Measurements from ENCODE around the gene NPC1. TPM values are rescaled to one million over a fixed set of nuclear protein-coding genes. Genes with fewer than 3 reads are reported as not detected.

Gene NPC1
- total RNA-seq, 4 donors from 2014 or later = 62.8 to 96.4 (median 77.3) TPM

DNA sequence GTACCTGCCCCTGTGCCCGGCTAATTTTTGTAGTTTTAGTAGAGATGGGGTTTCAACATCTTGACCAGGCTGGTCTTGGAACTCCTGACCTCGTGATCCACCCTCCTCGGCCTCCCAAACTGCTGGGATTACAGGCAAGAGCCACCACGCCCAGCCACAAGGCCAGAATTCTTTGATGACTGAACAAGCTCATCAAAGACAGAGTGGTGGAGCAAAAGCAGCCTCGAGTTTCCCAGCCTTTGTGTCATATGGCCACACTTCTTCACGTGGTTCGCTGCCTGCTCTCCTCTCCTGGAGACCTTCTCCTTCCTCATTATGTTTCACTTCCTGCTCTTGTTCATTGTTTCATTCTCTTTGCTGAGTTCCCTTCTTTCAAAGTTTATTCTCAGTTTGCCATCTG lies 9.9 kb upstream of the NPC1 start:
- no peaks in the 10 kb centered on the region for H3K9me3 ChIP-seq
- H3K36me3 ChIP-seq = no peaks in the 10 kb centered on the region
- WGBS, 2 donors = 80 to 82% methylated on average over 7 of the region's 7 CpGs
- no peak overlapping the region for H3K4me3 ChIP-seq
- H3K27ac ChIP-seq = no peak overlapping the region
- TF ChIP-seq EP300 (IDR thresholded peaks at IDR 0.05) (peak in 1 of 2 donors; percentile 18), POLR2A (IDR thresholded peaks at IDR 0.05) (no peak)
- TF ChIP-seq, protein P1, sequence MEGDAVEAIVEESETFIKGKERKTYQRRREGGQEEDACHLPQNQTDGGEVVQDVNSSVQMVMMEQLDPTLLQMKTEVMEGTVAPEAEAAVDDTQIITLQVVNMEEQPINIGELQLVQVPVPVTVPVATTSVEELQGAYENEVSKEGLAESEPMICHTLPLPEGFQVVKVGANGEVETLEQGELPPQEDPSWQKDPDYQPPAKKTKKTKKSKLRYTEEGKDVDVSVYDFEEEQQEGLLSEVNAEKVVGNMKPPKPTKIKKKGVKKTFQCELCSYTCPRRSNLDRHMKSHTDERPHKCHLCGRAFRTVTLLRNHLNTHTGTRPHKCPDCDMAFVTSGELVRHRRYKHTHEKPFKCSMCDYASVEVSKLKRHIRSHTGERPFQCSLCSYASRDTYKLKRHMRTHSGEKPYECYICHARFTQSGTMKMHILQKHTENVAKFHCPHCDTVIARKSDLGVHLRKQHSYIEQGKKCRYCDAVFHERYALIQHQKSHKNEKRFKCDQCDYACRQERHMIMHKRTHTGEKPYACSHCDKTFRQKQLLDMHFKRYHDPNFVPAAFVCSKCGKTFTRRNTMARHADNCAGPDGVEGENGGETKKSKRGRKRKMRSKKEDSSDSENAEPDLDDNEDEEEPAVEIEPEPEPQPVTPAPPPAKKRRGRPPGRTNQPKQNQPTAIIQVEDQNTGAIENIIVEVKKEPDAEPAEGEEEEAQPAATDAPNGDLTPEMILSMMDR (IDR thresholded peaks at IDR 0.05) = no peak
- no peaks in the 10 kb centered on the region for H3K4me1 ChIP-seq
- no peak for DNase-seq (ENCODE audit: low spot score in 2 of 2)
- H3K27me3 ChIP-seq = no peaks in the 10 kb centered on the region

DNA sequence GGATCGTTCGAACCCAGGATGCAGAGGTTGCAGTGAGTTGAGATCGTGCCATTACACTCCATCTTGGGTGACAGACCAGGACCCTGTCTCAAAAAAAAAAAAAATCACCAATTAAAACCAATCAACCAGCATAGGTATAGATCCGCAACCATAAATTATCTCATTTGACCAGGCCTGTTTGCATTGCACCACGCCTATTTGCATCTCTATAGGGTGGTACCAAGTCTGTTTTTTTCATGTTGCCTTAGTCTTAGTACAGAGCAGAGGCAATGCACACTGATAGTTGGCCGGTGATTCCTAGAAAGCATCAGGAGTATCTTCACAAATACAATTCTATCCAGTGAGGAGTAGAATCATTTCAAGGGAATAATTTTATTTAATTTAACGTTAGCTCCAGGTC lies 9.3 kb upstream of the NPC1 start:
- no peak for TF ChIP-seq POLR2A (IDR thresholded peaks at IDR 0.05)
- TF ChIP-seq EP300 (IDR thresholded peaks at IDR 0.05) = no peak
- TF ChIP-seq, protein P1 (IDR thresholded peaks at IDR 0.05) = no peak
- Histone ChIP-seq H3K9me3 (no peaks in the 10 kb centered on the region), H3K27ac (no peak overlapping the region), H3K4me3 (no peak overlapping the region), H3K27me3 (no peaks in the 10 kb centered on the region), H3K36me3 (no peaks in the 10 kb centered on the region), H3K4me1 (no peaks in the 10 kb centered on the region)
- DNase-seq (ENCODE audit: low spot score in 2 of 2) = no peak
- WGBS, 2 donors = 95% methylated on average over 7 of the region's 7 CpGs

DNA sequence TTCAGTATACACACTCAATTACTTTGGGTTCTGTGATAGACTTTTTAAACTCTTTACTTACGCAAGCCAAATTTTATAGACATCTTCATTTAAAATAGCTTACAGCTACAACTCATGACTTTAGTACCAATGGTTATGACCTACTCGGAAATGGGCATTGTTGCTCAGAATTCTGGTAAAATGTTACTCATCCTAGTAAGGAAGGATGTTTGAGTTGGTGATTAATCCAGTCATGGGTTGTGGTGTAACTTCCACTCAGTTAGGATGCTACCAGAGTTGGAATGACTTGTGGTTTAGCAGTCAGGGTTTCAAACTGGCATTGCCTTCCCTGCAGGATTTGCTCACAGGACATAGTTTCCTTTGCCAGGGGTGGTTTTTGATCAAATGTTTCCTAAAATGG lies 7.4 kb upstream of the NPC1 start:
- no peak for DNase-seq (ENCODE audit: low spot score in 2 of 2)
- H3K9me3 ChIP-seq = no peaks in the 10 kb centered on the region
- H3K27ac ChIP-seq = no peak overlapping the region
- no peaks in the 10 kb centered on the region for H3K4me1 ChIP-seq
- TF ChIP-seq EP300 (IDR thresholded peaks at IDR 0.05) (no peak), POLR2A (IDR thresholded peaks at IDR 0.05) (no peak)
- TF ChIP-seq, protein P1 (IDR thresholded peaks at IDR 0.05) = no peak
- H3K27me3 ChIP-seq = no peaks in the 10 kb centered on the region
- no peaks in the 10 kb centered on the region for H3K36me3 ChIP-seq
- no peak overlapping the region for H3K4me3 ChIP-seq
- WGBS, 2 donors = 90 to 91% methylated on average over 2 of the region's 2 CpGs

DNA sequence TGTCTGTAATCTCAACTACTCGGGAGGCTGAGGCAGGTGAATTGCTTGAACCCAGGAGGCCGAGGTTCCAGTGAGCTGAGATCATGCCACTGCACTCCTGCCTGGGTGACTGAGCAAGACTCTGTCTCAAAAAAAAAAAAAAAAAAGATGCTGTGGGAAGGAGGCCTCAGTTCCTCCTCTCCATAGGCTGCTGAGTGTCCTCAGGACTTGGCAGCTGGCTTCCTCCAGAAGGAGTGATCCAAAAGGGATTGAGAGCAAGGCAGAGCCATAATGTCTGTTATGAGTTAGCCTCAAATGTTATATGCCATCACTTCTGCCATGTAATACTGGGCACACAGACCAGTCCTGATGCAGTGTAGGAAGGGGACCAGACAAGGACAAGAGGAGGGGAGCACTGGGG lies 6.6 kb upstream of the NPC1 start:
- 92 to 96% methylated on average over 2 of the region's 2 CpGs for WGBS, 2 donors
- Histone ChIP-seq H3K27me3 (no peaks in the 10 kb centered on the region), H3K36me3 (no peaks in the 10 kb centered on the region), H3K9me3 (no peaks in the 10 kb centered on the region), H3K4me3 (no peak overlapping the region), H3K27ac (no peak overlapping the region), H3K4me1 (no peaks in the 10 kb centered on the region)
- no peak for DNase-seq (ENCODE audit: low spot score in 2 of 2)
- TF ChIP-seq EP300 (IDR thresholded peaks at IDR 0.05) = no peak
- no peak for TF ChIP-seq POLR2A (IDR thresholded peaks at IDR 0.05)
- TF ChIP-seq, protein P1 (IDR thresholded peaks at IDR 0.05) = no peak

DNA sequence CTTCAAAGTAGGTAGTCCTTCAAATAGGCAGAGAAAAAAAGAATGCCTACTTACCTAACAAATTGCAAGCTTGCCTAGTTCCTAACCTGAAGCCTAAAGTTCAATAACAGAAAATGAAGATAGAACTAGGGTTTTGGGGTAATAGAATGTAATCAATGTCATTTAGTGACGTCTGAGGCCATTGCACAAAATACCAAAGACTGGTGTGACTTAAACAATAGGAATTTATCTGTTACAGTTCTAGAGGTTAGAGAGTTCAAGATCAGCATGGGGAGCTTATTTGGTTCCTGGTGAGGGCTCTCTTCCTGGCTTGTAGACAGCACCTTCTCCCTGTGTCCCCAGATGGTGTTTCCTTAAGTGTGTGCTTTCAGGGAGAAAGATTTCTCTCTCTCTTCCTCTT lies 4.7 kb upstream of the NPC1 start:
- peaks cover 0 to 5% (median 0%) of the 10 kb centered on the region in 4 donors for H3K4me1 ChIP-seq
- no peaks in the 10 kb centered on the region for H3K9me3 ChIP-seq
- 36 to 63% methylated on average over 1 of the region's 1 CpG for WGBS, 2 donors
- TF ChIP-seq EP300 (IDR thresholded peaks at IDR 0.05) = no peak
- TF ChIP-seq, protein P1 (IDR thresholded peaks at IDR 0.05) = no peak
- no peak for TF ChIP-seq POLR2A (IDR thresholded peaks at IDR 0.05)
- H3K27ac ChIP-seq = no peak overlapping the region
- H3K36me3 ChIP-seq = no peaks in the 10 kb centered on the region
- no peaks in the 10 kb centered on the region for H3K27me3 ChIP-seq
- no peak for DNase-seq (ENCODE audit: low spot score in 2 of 2)
- no peak overlapping the region for H3K4me3 ChIP-seq
